Tibial nerve (tissue), 3 donors: Measurements from ENCODE around the gene SLC17A8.

ENCODE experiments used
- CTCF ChIP-seq, 5 experiments: fragments of 200-600 bp in 3 of 5; fragments of 450-650 bp in 2 of 5; sonication (generic) in 3 of 5; IDR thresholded peaks; one replicate each; pipeline ENCODE4 v1.5.1; 2016 to 2019; ENCODE audit warnings: antibody characterized with exemption in 5 of 5, mild to moderate bottlenecking in 3 of 5, moderate library complexity in 2 of 5
- POLR2A ChIP-seq, 2 donors: fragments of 450-650 bp; IDR thresholded peaks; one replicate each; pipeline ENCODE4 v1.6.1; 2017; ENCODE audit warnings: antibody characterized with exemption in 2 of 2, mild to moderate bottlenecking in 2 of 2, moderate library complexity in 2 of 2

DNA sequence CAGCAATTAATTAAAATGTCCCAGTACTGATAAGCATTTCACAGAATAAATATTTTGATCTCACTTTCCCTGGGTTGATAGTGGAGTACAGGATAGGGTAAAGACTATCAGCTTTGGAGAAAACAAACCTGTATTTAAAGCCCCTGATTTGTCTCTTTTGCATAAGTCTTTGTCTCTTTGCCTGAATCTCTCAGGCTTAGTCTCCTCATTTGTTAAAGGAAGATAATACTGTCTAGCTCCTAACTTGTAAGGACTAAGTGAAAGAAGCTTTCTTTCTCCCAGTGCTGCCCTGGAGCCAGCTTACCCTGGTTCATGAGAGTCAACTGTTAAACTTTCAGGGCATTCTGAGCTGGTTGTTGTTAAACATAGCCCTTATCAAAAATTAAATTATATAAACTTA lies 111.3 kb downstream of the SLC17A8 start:
- TF ChIP-seq CTCF (IDR thresholded peaks at IDR 0.05) (no peak), POLR2A (IDR thresholded peaks at IDR 0.05) (no peak)
